OCI-M1 (cell line): ENCODE results near the gene NR3C2.
"Not testable (repeated sequence)": the region's sequence is repeated elsewhere in the genome, so short reads cannot be mapped to it uniquely, and the experiment has no call there.

Experiments used
- DNase-seq: peaks from one replicate; lab custom pipeline; 2025; lab: John Stamatoyannopoulos, UW

NR3C2 gene

DNA sequence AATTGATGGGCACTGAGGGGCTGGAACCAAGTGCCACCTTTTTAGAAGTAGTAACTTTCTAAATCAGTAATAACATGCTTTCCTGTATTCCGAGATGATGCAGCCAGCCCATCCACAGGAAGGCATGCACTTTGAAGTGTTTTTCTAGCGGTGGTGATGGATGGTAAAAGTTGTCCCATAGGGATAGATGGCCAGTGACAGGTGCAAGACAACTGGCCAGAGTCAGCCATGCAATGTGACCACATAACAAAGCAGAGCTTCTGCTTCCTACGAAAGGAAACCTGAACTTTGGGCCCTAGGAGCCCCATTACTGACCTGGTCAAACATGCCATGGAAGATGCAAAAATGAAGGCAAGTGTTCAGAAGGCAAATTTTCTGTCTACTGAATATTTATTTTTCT is 72.3 kb downstream of the NR3C2 start:
- no peak for DNase-seq

DNA sequence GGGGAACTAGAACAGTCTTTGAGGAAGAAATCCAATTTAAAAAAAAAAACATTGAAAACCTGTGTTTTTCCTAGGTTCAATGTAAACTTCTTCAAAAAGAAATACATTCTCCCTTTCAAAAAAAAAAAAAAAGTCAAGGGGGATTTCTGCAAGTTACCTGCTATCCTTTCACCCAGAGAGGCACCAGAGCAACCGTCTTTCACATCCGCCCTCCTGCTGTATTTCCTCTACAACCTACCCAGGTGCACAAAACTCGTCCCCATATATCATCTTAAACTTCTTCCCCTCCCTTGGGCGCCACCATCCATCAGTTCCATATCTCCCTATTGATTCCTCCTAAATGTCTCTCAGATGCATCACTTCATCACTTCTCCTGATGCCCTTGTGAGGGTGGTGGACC is 74.5 kb downstream of the NR3C2 start:
- DNase-seq, result no peak

- DNase-seq, result no peak
Measured at GRCh38 chr4:148366251-148366650, 76.0 kb downstream of the NR3C2 start.

DNA sequence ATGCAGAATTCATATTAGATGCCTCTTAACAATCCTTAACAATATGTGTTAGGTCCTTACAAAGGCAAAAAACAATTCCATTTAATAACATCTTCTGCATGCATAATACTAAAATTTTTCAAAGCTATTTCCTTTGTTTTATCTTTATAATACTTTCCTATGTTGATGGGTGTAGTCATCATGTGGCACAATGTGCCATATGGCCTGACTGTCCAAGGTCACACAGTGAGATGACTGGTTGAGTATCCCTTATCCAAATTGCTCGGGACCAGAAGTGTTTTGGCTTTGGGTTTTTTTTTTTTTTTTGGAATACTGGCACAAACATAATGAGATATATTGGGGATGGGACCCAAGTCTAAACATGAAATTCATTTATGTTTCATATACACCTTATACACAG is 77.7 kb downstream of the NR3C2 start:
- DNase-seq, result no peak

GRCh38 chr4:148359769-148360168 is 82.4 kb downstream of the NR3C2 start:
- no peak for DNase-seq

DNA sequence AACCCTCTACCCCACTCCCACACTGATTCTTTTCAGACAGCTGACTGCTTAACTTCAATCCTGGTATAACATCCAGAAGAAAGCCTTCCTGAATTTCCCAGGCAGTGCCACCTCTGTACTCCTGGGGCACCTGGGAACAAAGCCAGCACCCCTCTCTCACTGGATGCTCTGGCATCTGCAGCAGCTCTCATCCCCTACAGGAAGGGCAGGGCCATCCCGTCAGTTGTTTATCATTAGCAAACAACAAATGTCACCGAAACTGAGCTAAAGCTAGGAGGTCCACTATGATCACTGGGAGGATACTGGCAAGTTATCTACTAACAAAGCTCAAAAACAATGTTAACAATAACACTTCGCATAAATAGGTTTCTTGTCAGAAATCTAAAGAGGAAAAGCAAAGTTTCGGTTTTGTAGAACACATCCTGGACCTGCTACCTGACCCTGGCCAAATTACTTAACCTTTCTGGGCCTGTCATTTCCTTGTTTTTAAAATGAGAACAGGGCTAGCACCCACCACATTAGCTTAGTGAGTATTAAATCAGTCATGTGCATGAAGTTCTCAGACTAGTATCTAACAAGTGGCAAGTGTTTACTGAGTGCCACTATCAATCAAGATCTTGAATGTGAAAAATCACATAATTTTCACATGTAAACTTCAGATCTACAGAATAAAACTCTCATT is 86.6 kb downstream of the NR3C2 start:
- DNase-seq, result no peak

GRCh38 chr4:148354186-148354585 is 88.0 kb downstream of the NR3C2 start:
- no peak for DNase-seq

- no peak for DNase-seq
Measured at GRCh38 chr4:148353571-148353970, 88.6 kb downstream of the NR3C2 start.

- DNase-seq, result no peak
Measured at GRCh38 chr4:148349153-148349552, 93.1 kb downstream of the NR3C2 start.

DNA sequence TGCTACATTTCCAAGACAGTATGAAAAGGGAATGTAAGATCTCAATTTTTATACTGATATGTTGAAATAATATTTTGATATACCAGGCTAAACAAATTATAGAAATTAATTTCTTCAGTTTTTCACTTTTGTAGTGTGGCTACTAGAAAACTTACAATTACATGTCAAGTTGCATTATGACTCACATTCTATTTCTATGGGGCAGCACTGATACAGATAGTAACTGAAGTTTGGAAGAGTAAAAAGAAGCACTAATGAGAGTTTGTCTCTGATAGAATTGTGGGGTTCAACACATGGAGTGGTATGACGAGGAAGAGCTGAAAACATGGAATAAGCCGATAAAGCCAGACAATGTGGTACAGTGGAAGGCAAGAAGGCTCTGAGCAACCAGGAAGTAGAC is 95.6 kb downstream of the NR3C2 start:
- no peak for DNase-seq

- DNase-seq, result no peak
Measured at GRCh38 chr4:148345509-148345908, 96.7 kb downstream of the NR3C2 start.

GRCh38 chr4:148344941-148345340 is 97.3 kb downstream of the NR3C2 start:
- no peak for DNase-seq

DNA sequence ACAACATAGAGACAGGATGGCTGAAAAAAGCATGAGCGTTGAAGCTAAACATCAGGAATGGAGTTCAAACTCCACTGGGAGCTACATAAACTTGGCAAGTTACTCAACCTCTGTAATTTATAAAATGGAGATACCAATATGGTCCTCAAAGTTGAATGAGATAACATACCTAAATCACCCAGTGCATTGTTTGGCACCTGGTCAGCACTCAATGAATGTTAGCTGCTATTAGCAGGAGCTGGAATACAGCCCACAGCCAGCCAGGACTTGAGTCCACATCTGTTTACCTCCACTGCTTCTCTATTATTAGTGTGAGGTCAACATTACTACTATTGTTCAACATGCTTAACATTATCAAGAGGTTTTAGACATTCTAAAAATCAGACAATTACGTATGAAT is 97.9 kb downstream of the NR3C2 start:
- no peak for DNase-seq

- no peak for DNase-seq
Measured at GRCh38 chr4:148341980-148342800, 100.0 kb downstream of the NR3C2 start.

- DNase-seq, result no peak
Measured at GRCh38 chr4:148335133-148335532, 107.1 kb downstream of the NR3C2 start.

- DNase-seq, result no peak
Measured at GRCh38 chr4:148333265-148333664, 108.9 kb downstream of the NR3C2 start.

GRCh38 chr4:148332486-148332885 is 109.7 kb downstream of the NR3C2 start:
- no peak for DNase-seq

DNA sequence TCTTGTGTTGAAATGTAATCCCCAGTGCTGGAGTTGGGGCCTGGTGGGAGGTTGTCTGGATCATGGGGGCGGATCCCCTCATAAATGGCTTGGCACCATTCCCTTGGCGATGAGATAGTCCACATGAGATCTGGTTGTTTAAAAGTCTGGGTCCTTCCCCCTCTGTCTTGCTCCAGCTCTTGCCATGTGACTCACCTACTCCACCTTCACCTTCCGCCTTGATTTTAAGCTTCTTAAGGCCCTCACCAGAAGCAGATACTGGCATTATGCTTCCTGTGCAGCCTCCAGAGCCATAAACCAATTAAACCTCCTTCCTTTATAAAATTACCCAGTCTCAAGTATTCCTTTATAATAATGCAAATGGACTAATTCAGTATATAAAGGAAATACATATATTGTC is 111.5 kb downstream of the NR3C2 start:
- no peak for DNase-seq

DNA sequence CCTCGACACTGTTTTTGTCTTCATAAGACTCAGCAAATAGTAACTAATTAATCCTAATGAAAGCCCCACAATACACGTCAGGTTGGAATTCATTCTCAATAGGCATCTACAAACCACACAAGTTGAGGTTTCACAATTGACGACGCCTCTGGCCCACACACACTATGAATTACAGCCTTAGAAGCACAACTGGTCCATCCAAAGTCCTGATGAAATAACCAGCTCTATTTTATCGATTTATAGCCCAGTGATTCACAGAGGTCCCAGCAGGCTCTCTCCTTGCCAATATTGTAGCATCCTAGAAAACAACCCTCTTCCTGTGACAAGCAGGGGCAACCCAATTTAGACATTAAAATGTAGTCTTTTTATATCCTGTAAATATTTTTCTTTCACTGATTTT is 112.1 kb downstream of the NR3C2 start:
- no peak for DNase-seq

DNA sequence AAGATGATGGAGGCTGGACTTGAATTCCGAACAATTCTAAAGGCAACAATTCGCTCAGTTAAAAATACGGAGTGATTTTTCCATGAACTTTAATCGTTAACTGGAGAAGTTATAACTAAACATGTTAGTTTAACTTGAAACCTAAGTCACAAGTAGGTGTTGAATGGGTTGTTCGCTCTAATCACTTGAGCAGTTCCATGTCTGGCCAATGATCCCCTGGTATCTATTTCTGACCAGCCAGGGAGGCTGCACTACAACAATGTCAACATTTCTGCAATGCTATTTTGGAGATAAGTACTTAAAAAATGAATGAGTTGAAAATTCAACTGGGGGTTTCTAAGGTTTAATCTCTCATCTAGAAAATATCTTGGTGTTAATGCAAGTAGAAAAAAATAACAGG is 112.5 kb downstream of the NR3C2 start:
- no peak for DNase-seq

DNA sequence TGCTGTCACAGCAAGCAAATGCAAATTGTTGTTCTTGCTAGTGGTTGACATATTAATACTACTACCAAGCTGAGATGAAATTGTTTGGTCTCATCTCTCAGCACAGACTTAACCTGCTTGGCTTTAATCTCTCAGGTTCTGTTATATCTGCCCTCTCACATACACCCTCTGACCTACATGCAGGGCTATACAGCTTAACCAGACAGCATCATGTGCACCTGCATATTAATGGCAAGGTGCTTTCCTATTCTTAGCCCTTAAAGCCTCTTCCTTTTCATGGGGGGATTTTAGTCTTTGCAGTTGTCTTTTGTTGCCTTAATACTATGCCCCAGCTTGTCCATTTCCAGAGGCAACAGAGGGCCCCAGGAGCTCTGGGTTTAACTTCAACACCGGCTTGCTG is 114.5 kb downstream of the NR3C2 start:
- no peak for DNase-seq

- DNase-seq, result not testable (repeated sequence)
Measured at GRCh38 chr4:148323316-148323715, 118.9 kb downstream of the NR3C2 start.

DNA sequence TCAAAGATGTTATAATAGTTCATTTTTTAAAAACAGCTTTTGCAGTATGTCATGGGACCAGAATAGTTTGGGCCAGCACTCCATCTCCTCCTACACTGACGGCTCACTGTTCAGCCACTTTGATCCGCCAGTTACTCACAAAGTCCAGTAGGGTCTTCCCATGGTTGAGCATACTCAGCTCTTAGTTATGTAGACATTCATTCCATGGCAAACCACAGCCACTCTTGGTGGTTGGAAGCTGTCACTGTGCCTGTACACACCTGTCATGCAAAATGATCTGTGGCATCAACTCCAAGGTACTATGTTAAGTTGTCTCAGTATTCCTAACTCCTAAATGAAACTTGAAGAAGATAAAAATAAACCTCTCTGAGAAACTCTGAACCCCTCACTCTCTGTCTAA is 127.2 kb downstream of the NR3C2 start:
- DNase-seq, result no peak
